ENCODE data around the gene GRHL1.

The GRHL1 gene

DNA sequence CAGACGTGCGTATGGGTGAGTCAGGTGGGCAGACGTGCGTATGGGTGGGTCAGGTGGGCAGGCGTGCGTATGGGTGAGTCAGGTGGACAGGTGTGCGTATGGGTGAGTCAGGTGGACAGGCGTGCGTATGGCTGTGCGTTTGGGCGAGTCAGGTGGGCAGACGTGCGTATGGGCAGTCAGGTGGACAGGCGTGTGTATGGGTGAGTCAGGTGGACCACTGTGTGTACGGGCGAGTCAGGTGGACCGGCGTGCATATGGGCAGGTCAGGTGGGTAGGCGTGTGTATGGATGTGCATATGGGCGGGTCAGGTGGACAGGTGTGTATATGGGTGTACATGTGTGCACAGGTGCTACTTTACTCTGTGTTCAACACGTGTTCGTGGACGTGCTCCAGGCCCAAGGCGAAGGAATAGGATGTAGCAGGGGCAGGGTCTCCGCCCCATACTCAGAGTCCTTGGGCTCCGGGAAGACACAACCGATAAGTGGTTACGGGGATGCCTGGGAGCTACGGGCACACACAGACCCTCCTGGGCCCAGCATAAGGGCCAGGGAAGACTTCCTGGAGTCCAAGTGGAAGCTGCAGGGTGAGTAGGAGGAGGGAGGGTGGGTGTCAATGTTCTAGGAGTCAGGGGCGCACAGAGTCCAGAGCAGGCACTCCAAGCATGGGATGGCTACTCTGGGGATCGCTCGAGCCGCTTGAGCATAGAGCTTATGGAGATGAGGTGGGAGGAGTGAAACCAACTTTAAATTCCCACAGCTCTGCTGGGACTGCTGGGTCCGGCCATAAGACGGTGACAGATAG lies 64.7 kb downstream of the GRHL1 start:
- no peaks in the 10 kb centered on the region for H3K9me3 ChIP-seq (ENCODE audit: control insufficient read depth, insufficient read depth, low read length)
- H3K36me3 ChIP-seq (ENCODE audit: control insufficient read depth, insufficient read depth, low read length), result no peaks in the 10 kb centered on the region
- H3K9ac ChIP-seq (ENCODE audit: low read depth, low read length), result peak overlapping the region; percentile 1
- H3K4me3 ChIP-seq (ENCODE audit: low read depth, low read length), result no peak overlapping the region
- no peaks in the 10 kb centered on the region for H3K4me1 ChIP-seq (ENCODE audit: control insufficient read depth, insufficient read depth, low read length)
- H3K27me3 ChIP-seq (ENCODE audit: control insufficient read depth, insufficient read depth, low read length), result no peaks in the 10 kb centered on the region

DNA sequence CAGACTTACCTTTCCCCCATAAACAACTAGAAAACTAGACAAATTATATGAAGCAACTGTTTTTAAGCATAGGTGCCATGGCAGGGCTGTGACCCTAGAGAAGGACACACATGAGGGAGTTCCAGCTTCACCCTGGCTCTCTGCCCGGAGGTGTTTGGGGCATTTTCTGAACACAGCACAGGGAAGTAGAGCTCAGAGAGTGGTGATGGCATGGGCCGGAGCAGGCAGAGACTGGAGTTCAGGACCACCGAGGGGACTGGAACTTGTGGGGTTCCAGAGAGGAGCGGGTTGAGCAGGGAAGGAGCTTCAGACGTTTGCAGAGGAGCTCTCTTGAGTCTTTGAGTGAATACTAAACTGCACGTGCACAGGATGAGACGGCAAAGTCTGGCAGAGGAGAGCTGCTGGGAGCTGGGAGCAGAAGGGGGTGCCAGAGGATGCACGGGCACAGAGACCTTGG lies 65.3 kb downstream of the GRHL1 start:
- no peaks in the 10 kb centered on the region for H3K4me1 ChIP-seq (ENCODE audit: control insufficient read depth, insufficient read depth, low read length)
- H3K4me3 ChIP-seq (ENCODE audit: low read depth, low read length), result no peak overlapping the region
- no peaks in the 10 kb centered on the region for H3K9me3 ChIP-seq (ENCODE audit: control insufficient read depth, insufficient read depth, low read length)
- no peaks in the 10 kb centered on the region for H3K36me3 ChIP-seq (ENCODE audit: control insufficient read depth, insufficient read depth, low read length)
- no peaks in the 10 kb centered on the region for H3K27me3 ChIP-seq (ENCODE audit: control insufficient read depth, insufficient read depth, low read length)
- H3K9ac ChIP-seq (ENCODE audit: low read depth, low read length), result no peak overlapping the region

DNA sequence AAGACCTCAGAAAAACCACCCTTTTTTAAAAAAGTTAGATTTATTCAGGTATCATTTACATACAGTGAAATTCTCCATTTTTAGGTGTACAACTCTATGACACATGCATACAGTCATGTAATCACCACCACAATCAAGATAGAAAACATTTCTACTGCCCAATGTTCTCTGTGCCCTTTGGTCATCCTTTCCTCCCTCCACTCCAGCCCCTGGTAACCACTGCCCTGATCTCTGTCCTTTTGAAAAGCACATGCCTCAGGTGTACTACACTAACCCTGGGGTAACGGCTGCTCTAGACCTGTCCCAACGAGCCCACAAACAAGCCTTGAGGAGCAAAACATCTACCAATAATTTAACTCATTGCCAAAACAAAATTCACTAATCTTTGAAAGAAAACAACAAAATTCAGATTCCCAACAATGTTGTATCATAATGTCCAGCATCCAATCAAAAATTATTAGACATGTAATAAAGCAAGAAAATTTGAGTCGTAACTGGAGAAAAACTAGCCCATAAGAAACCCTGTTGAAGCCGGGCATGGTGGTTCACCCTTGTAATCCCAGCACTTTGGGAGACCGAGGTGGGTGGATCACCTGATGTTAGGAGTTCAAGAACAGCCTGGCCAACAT lies 65.9 kb downstream of the GRHL1 start:
- Histone ChIP-seq H3K9me3 (ENCODE audit: control insufficient read depth, insufficient read depth, low read length) (no peaks in the 10 kb centered on the region), H3K36me3 (ENCODE audit: control insufficient read depth, insufficient read depth, low read length) (no peaks in the 10 kb centered on the region), H3K9ac (ENCODE audit: low read depth, low read length) (no peak overlapping the region), H3K4me1 (ENCODE audit: control insufficient read depth, insufficient read depth, low read length) (no peaks in the 10 kb centered on the region), H3K27me3 (ENCODE audit: control insufficient read depth, insufficient read depth, low read length) (no peaks in the 10 kb centered on the region), H3K4me3 (ENCODE audit: low read depth, low read length) (no peak overlapping the region)

DNA sequence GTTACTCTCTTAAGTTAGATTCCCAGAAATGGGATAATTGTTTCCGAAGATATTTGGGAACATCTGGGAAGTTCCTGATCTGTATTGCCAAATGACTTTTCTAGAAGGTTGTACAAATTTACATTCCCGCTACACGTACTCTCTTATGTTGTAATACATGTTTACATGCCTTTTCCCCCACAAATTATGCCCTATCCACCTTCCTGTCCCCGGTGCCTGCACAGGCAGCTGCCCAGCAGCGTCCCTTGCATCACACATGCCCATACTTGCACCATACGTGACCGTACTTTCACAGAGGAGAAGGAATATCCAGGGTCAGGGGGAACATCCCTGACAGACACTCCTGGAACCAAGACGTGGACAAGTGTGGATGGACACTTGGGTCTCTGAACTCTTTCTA lies 67.7 kb downstream of the GRHL1 start:
- H3K4me3 ChIP-seq (ENCODE audit: low read depth, low read length), result no peak overlapping the region
- no peaks in the 10 kb centered on the region for H3K36me3 ChIP-seq (ENCODE audit: control insufficient read depth, insufficient read depth, low read length)
- no peak overlapping the region for H3K9ac ChIP-seq (ENCODE audit: low read depth, low read length)
- H3K9me3 ChIP-seq (ENCODE audit: control insufficient read depth, insufficient read depth, low read length), result no peaks in the 10 kb centered on the region
- H3K27me3 ChIP-seq (ENCODE audit: control insufficient read depth, insufficient read depth, low read length), result no peaks in the 10 kb centered on the region
- no peaks in the 10 kb centered on the region for H3K4me1 ChIP-seq (ENCODE audit: control insufficient read depth, insufficient read depth, low read length)

DNA sequence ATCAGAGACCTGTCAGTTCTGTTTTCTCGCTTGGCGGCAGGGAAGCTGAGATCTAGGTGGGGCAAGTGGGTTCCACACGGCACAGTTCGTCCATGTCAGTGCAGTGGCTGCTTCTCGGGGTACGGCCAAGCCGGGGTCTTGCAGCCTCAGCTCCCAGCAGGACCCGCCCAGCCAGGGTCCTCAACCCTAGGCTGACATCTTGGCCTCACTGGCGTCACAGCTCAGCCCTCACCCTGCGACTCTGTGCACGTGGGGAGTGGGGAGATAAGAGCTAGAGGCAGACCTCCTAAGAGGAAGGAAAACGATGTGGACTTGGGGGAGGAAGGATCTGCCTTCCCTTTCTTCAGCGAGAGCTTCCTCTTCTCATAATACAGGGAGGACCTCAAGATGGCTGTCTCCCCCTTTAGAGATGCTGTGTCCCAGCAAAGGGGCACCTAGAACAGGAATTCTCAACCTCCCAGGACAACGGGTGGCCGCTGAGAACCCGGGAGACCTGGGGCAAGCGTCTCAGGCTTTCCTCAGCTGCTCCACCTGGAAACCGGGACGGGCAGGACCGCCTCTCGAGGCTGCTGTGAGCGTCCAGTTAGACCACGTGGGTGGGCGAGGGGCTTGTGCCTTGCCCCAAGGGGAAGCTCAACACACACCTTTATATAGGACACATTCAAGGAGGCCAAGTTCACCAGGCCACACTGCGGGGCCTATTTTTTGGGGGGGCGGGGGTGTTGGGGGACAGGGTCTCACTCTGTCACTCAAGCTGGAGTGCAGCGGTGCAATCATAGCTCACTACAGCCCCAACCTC lies 68.3 kb downstream of the GRHL1 start:
- no peaks in the 10 kb centered on the region for H3K36me3 ChIP-seq (ENCODE audit: control insufficient read depth, insufficient read depth, low read length)
- no peaks in the 10 kb centered on the region for H3K27me3 ChIP-seq (ENCODE audit: control insufficient read depth, insufficient read depth, low read length)
- H3K4me3 ChIP-seq (ENCODE audit: low read depth, low read length), result no peak overlapping the region
- H3K9ac ChIP-seq (ENCODE audit: low read depth, low read length), result no peak overlapping the region
- H3K9me3 ChIP-seq (ENCODE audit: control insufficient read depth, insufficient read depth, low read length), result no peaks in the 10 kb centered on the region
- H3K4me1 ChIP-seq (ENCODE audit: control insufficient read depth, insufficient read depth, low read length), result no peaks in the 10 kb centered on the region

DNA sequence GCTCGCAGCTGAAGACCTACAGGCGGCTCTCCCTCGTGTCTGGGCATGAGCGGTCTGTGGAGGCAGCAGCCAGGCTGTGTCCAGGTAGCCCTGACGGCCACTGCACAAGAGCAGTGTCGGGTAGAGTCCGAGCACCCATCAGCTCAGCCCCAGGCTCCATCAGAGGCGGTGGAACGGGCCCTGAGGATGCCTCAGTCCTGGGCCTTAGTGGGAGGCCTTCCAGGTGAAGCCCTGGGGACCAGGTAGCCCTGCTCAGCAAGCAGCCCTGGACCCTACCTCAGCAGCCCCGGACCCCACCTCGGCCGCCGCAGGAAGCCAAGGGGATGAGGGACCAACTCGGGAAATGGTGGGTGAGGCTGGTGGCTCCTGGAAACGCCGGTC lies 70.5 kb downstream of the GRHL1 start:
- no peaks in the 10 kb centered on the region for H3K27me3 ChIP-seq (ENCODE audit: control insufficient read depth, insufficient read depth, low read length)
- H3K9ac ChIP-seq (ENCODE audit: low read depth, low read length), result no peak overlapping the region
- H3K4me1 ChIP-seq (ENCODE audit: control insufficient read depth, insufficient read depth, low read length), result no peaks in the 10 kb centered on the region
- H3K36me3 ChIP-seq (ENCODE audit: control insufficient read depth, insufficient read depth, low read length), result no peaks in the 10 kb centered on the region
- no peak overlapping the region for H3K4me3 ChIP-seq (ENCODE audit: low read depth, low read length)
- H3K9me3 ChIP-seq (ENCODE audit: control insufficient read depth, insufficient read depth, low read length), result no peaks in the 10 kb centered on the region

DNA sequence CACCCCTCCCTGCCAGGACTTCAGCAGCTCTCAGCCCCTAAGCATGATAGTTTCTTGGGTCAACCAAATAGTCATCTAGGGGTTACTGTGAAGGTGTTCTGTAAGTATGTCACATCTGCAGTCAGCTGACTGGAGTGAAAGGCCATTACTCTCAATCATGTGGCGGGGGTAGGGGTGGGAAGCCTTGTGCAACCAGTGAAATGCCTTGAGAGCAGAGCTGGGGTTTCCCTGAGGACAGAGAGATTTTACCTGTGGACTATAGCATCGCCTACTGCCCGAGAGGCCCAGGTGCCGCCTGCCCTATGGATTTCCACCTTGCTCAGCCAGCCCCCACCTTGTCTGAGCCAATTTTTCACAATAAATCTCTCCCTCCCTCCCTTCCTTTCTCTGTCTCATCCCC lies 71.0 kb downstream of the GRHL1 start:
- no peaks in the 10 kb centered on the region for H3K9me3 ChIP-seq (ENCODE audit: control insufficient read depth, insufficient read depth, low read length)
- H3K27me3 ChIP-seq (ENCODE audit: control insufficient read depth, insufficient read depth, low read length), result no peaks in the 10 kb centered on the region
- H3K4me1 ChIP-seq (ENCODE audit: control insufficient read depth, insufficient read depth, low read length), result no peaks in the 10 kb centered on the region
- H3K4me3 ChIP-seq (ENCODE audit: low read depth, low read length), result no peak overlapping the region
- H3K36me3 ChIP-seq (ENCODE audit: control insufficient read depth, insufficient read depth, low read length), result no peaks in the 10 kb centered on the region
- H3K9ac ChIP-seq (ENCODE audit: low read depth, low read length), result no peak overlapping the region

DNA sequence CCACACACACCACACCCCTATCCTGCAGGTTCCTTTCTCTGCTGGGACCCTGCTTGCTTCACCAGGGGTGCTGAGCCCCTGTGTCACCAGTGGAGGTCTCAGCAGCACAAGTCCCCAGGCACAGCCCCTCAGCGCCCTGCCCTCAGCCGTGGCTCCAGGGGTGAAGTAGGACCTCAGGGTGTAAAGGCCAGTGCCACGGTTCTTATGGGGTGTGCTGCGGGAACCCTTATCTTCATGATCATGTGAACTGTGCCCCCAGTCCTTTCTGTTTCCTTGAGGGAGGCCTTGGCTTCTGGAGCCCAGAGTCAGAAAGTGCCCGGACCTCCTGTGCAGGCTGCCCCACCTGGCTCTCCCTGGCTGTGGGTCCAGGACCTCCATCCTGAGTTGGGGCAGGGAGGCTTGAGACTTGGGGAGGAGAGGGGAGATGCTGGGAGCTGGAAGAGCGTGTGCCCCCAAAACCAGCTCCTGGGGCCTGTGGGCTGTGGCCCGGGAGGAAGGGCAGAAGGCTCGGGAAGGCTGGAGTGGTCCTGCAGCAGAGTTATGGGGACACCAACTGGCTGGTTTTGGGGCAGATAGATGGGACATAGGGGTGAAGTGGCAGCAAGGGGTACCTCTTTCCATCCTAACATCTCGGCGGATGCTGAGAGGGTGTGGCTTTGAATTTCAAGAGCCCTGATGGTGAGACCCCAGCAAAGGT lies 71.6 kb downstream of the GRHL1 start:
- no peak overlapping the region for H3K9ac ChIP-seq (ENCODE audit: low read depth, low read length)
- no peaks in the 10 kb centered on the region for H3K27me3 ChIP-seq (ENCODE audit: control insufficient read depth, insufficient read depth, low read length)
- H3K4me1 ChIP-seq (ENCODE audit: control insufficient read depth, insufficient read depth, low read length), result peaks cover under 1% of the 10 kb centered on the region
- H3K4me3 ChIP-seq (ENCODE audit: low read depth, low read length), result no peak overlapping the region
- H3K9me3 ChIP-seq (ENCODE audit: control insufficient read depth, insufficient read depth, low read length), result no peaks in the 10 kb centered on the region
- H3K36me3 ChIP-seq (ENCODE audit: control insufficient read depth, insufficient read depth, low read length), result no peaks in the 10 kb centered on the region

DNA sequence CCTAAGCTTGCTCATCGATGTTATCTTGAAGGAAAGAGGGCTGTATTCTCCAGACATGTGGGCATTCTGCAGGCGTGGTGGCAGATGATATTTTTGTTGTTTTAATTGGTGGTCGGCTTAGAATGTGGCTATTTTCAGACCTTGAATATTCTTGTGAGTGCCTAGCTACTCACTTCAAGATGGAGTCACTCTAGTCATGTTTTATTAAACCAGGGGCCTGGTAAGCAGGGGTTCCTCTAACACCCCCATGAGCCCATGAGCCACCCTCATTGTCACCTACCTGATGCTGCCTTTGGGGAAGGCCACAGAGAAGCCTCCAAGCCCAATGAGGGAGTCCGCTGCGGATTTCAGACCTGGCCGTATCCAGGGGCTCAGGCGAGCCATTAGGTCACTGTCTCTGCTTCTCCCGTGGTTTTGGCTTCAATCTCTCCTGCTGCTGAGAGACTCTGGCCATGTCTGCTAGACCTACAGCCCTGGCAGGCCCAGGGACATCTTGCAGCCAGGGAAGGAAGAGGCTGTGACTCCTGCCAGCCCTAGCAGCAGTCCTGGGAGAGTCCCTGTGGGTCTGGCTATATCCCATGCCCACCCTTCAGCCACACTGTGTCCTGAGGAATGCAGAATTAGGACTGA lies 75.6 kb downstream of the GRHL1 start:
- H3K36me3 ChIP-seq (ENCODE audit: control insufficient read depth, insufficient read depth, low read length), result no peaks in the 10 kb centered on the region
- no peaks in the 10 kb centered on the region for H3K9me3 ChIP-seq (ENCODE audit: control insufficient read depth, insufficient read depth, low read length)
- no peak overlapping the region for H3K9ac ChIP-seq (ENCODE audit: low read depth, low read length)
- no peak overlapping the region for H3K4me3 ChIP-seq (ENCODE audit: low read depth, low read length)
- peaks cover 6% of the 10 kb centered on the region for H3K4me1 ChIP-seq (ENCODE audit: control insufficient read depth, insufficient read depth, low read length)
- no peaks in the 10 kb centered on the region for H3K27me3 ChIP-seq (ENCODE audit: control insufficient read depth, insufficient read depth, low read length)

DNA sequence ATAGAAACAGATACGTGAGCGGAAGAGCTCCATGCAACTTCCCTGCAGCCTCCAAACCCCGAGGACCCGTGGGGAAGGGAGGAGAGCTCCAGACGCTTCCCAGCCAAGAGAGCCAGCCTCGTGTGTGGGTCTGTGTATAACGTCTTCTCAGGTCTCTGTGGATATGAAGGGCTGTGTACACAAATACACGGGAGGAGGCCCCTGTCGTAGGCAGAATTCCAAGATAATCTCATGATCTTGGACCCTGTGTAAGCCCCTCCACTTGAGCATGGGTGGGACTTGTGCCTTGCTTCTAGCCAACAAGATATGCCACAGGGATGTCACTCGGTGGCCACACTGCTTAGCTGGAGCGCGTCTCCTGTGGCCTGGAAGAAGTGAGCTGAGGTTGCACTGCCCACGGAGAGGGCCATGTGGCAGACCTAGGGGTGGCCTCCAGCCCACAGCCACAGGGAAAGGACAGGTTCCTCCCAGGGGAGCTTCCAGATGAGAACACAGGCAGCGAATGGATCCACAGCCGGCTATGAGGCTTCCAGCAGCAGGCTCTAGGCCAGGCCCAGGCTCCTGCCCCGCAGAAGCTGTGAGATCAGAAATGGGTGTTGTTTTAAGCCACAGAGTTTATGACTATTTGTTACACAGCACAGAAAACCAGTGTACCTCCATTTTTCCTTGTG lies 76.3 kb downstream of the GRHL1 start:
- no peaks in the 10 kb centered on the region for H3K36me3 ChIP-seq (ENCODE audit: control insufficient read depth, insufficient read depth, low read length)
- no peak overlapping the region for H3K9ac ChIP-seq (ENCODE audit: low read depth, low read length)
- H3K9me3 ChIP-seq (ENCODE audit: control insufficient read depth, insufficient read depth, low read length), result no peaks in the 10 kb centered on the region
- peaks cover 6% of the 10 kb centered on the region for H3K4me1 ChIP-seq (ENCODE audit: control insufficient read depth, insufficient read depth, low read length)
- H3K4me3 ChIP-seq (ENCODE audit: low read depth, low read length), result no peak overlapping the region
- H3K27me3 ChIP-seq (ENCODE audit: control insufficient read depth, insufficient read depth, low read length), result no peaks in the 10 kb centered on the region
